Spleen (tissue), 7 donors: ENCODE data around the gene CFAP99.

Experiments
- CTCF ChIP-seq, 11 experiments: fragments of 200-600 bp in 7 of 11; fragments of 450-650 bp in 4 of 11; sonication (generic) in 4 of 11; IDR thresholded peaks in 8 of 11; conservative IDR thresholded peaks in 3 of 11; 1 replicate in 7 of 11; 2 replicates in 4 of 11; pipeline versions ENCODE4 v1.4.0 to v1.8.0; 2016 to 2021; ENCODE audit warnings: antibody characterized with exemption in 11 of 11, inconsistent platforms in 4 of 11, mild to moderate bottlenecking in 1 of 11
- POLR2A ChIP-seq, 3 donors: fragments of 450-650 bp; IDR thresholded peaks; one replicate each; pipeline ENCODE4 v1.5.1; 2017; ENCODE audit warnings: antibody characterized with exemption in 3 of 3, mild to moderate bottlenecking in 1 of 3
- donor health status: DM: no; HTN: no; CAD: no; lungs with moderate emphysema.
- donor health status: DM: no; HTN: no; CAD: no.
- donor health status: DM: no; HTN: no; CAD: no.

- TF ChIP-seq POLR2A (IDR thresholded peaks at IDR 0.05) = no peak
- no peak for TF ChIP-seq CTCF (IDR thresholded peaks at IDR 0.05 in 8 of 11, conservative IDR thresholded peaks at IDR 0.05 in 3 of 11)
Measured at GRCh38 chr4:2451821-2452785, 33.3 kb downstream of the CFAP99 start.
